ENCODE measurements around the gene DDC. TPM values are rescaled to one million over a fixed set of nuclear protein-coding genes. Genes with fewer than 3 reads are reported as not detected.
A peak's percentile ranks its signal among the peaks of the same experiment; 100 is the strongest.

The DDC gene
- total RNA-seq, 1 donor from 2014 or later: 37.3 TPM

- no peak for TF ChIP-seq CTCF (IDR thresholded peaks at IDR 0.05; ENCODE audit: unreplicated experiment)
- Mint-ChIP-seq H3K4me1 (ENCODE audit: low read depth) (peaks cover 17% of the 10 kb centered on the region), H3K27ac (peak overlapping the region; percentile 27), H3K36me3 (ENCODE audit: insufficient read depth) (peaks cover 37% of the 10 kb centered on the region), H3K4me3 (ENCODE audit: low read depth) (no peak overlapping the region), H3K9me3 (ENCODE audit: low read depth) (peaks cover 9% of the 10 kb centered on the region), H3K27me3 (no peaks in the 10 kb centered on the region)
- DNase-seq (ENCODE audit: low spot score, unreplicated experiment): no peak
Measured at GRCh38 chr7:50592940-50593339, 27.7 kb upstream of the DDC start.

- H3K4me1 Mint-ChIP-seq (ENCODE audit: low read depth): peaks cover 17% of the 10 kb centered on the region
- H3K27me3 Mint-ChIP-seq: no peaks in the 10 kb centered on the region
- no peak for DNase-seq (ENCODE audit: low spot score, unreplicated experiment)
- H3K36me3 Mint-ChIP-seq (ENCODE audit: insufficient read depth): peaks cover 36% of the 10 kb centered on the region
- no peak for TF ChIP-seq CTCF (IDR thresholded peaks at IDR 0.05; ENCODE audit: unreplicated experiment)
- H3K9me3 Mint-ChIP-seq (ENCODE audit: low read depth): peaks cover 9% of the 10 kb centered on the region
- peak overlapping the region; percentile 23 for H3K4me3 Mint-ChIP-seq (ENCODE audit: low read depth)
- peak overlapping the region; percentile 43 for H3K27ac Mint-ChIP-seq
Measured at GRCh38 chr7:50591480-50592438, 26.6 kb upstream of the DDC start.

GRCh38 chr7:50591098-50591479 is 25.9 kb upstream of the DDC start:
- Mint-ChIP-seq H3K9me3 (ENCODE audit: low read depth) (peaks cover 9% of the 10 kb centered on the region), H3K4me3 (ENCODE audit: low read depth) (no peak overlapping the region), H3K4me1 (ENCODE audit: low read depth) (peaks cover 17% of the 10 kb centered on the region), H3K36me3 (ENCODE audit: insufficient read depth) (peaks cover 33% of the 10 kb centered on the region), H3K27me3 (no peaks in the 10 kb centered on the region), H3K27ac (no peak overlapping the region)
- DNase-seq (ENCODE audit: low spot score, unreplicated experiment): no peak
- no peak for TF ChIP-seq CTCF (IDR thresholded peaks at IDR 0.05; ENCODE audit: unreplicated experiment)

- Mint-ChIP-seq H3K27ac (no peak overlapping the region), H3K27me3 (no peaks in the 10 kb centered on the region), H3K4me1 (ENCODE audit: low read depth) (peaks cover 17% of the 10 kb centered on the region), H3K4me3 (ENCODE audit: low read depth) (no peak overlapping the region), H3K36me3 (ENCODE audit: insufficient read depth) (peaks cover 30% of the 10 kb centered on the region), H3K9me3 (ENCODE audit: low read depth) (peaks cover 9% of the 10 kb centered on the region)
- TF ChIP-seq CTCF (IDR thresholded peaks at IDR 0.05; ENCODE audit: unreplicated experiment): no peak
- DNase-seq (ENCODE audit: low spot score, unreplicated experiment): no peak
Measured at GRCh38 chr7:50590535-50590934, 25.3 kb upstream of the DDC start.

GRCh38 chr7:50589364-50589763 is 24.2 kb upstream of the DDC start:
- H3K9me3 Mint-ChIP-seq (ENCODE audit: low read depth): peaks cover 9% of the 10 kb centered on the region
- no peak overlapping the region for H3K27ac Mint-ChIP-seq
- no peaks in the 10 kb centered on the region for H3K27me3 Mint-ChIP-seq
- no peak for DNase-seq (ENCODE audit: low spot score, unreplicated experiment)
- no peak overlapping the region for H3K4me3 Mint-ChIP-seq (ENCODE audit: low read depth)
- H3K36me3 Mint-ChIP-seq (ENCODE audit: insufficient read depth): peaks cover 24% of the 10 kb centered on the region
- TF ChIP-seq CTCF (IDR thresholded peaks at IDR 0.05; ENCODE audit: unreplicated experiment): no peak
- H3K4me1 Mint-ChIP-seq (ENCODE audit: low read depth): peaks cover 17% of the 10 kb centered on the region

Data from progenitor cell of endocrine pancreas (in vitro differentiated cells).